Fibroblast of lung (primary cell): ENCODE measurements around the gene MRPL51. TPM values are rescaled to one million over a fixed set of nuclear protein-coding genes. Genes with fewer than 3 reads are reported as not detected.

ENCODE experiments used
- DNase-seq, 2 donors: peaks; one replicate each; pipeline versions ENCODE4 v3.0.0 to v3.0.0-alpha.2; 2010; ENCODE audit warnings: low read depth in 2 of 2
- H2AFZ ChIP-seq: 2 replicates; pipeline ENCODE4 v1.5.1; 2012; ENCODE audit warnings: low read length, control low read depth, inconsistent platforms
- H3K27ac ChIP-seq: 2 replicates; pipeline ENCODE4 v1.5.1; 2011; ENCODE audit warnings: low read length, control low read depth; ENCODE audit not compliant: insufficient read depth
- H3K27me3 ChIP-seq: 2 replicates; pipeline ENCODE4 v1.5.1; 2011; ENCODE audit warnings: mild to moderate bottlenecking, low read length; ENCODE audit not compliant: control insufficient read depth, insufficient read depth
- H3K36me3 ChIP-seq: 2 replicates; pipeline ENCODE4 v1.5.1; 2011; ENCODE audit warnings: low read length; ENCODE audit not compliant: control insufficient read depth, insufficient read depth
- H3K4me1 ChIP-seq: 2 replicates; pipeline ENCODE4 v1.5.1; 2011; ENCODE audit warnings: low read length; ENCODE audit not compliant: control insufficient read depth, insufficient read depth; ENCODE audit errors: extremely low read depth
- H3K4me2 ChIP-seq: 2 replicates; pipeline ENCODE4 v1.5.1; 2011; ENCODE audit warnings: low read length, control low read depth; ENCODE audit not compliant: insufficient read depth; ENCODE audit errors: extremely low read depth
- H3K4me3 ChIP-seq, 4 experiments: fragments of 200-600 bp in 1 of 4; sonication (generic) in 1 of 4; replicated peaks in 1 of 4; 2 replicates each; pipeline ENCODE4 v1.5.1; 2011 to 2016; ENCODE audit warnings: low read length in 4 of 4, low read depth in 3 of 4, mild to moderate bottlenecking in 3 of 4, control low read depth in 2 of 4, inconsistent platforms in 1 of 4, mixed read lengths in 1 of 4; ENCODE audit not compliant: insufficient read depth in 1 of 4; ENCODE audit errors: control extremely low read depth in 1 of 4
- H3K79me2 ChIP-seq: 2 replicates; pipeline ENCODE4 v1.5.1; 2012; ENCODE audit warnings: mild to moderate bottlenecking, low read length, inconsistent platforms; ENCODE audit not compliant: control insufficient read depth, insufficient read depth
- H3K9ac ChIP-seq: 2 replicates; pipeline ENCODE4 v1.5.1; 2011; ENCODE audit warnings: mild to moderate bottlenecking, low read length, control low read depth; ENCODE audit not compliant: insufficient read depth
- H3K9me3 ChIP-seq: 2 replicates; pipeline ENCODE4 v1.5.1; 2012; ENCODE audit warnings: low read depth, low read length; ENCODE audit not compliant: control insufficient read depth, insufficient read depth
- H4K20me1 ChIP-seq: 2 replicates; pipeline ENCODE4 v1.5.1; 2011; ENCODE audit warnings: low read length; ENCODE audit not compliant: control insufficient read depth, insufficient read depth; ENCODE audit errors: extremely low read depth
- EZH2 ChIP-seq: IDR thresholded peaks from 2 replicates; pipeline ENCODE4 v1.5.1; 2012; ENCODE audit warnings: low read length, control low read depth, mild to moderate bottlenecking; ENCODE audit errors: missing control alignments
- polyA plus RNA-seq, 2 donors: library from polyadenylated mRNA; depleted of rRNA in 1 of 2; stranded (reverse) in 1 of 2; unstranded in 1 of 2; fragments of >200 nt; gene quantifications; 2 replicates each; pipeline ENCODE4 v1.2.1, GENCODE V29; 2011 to 2012; ENCODE audit warnings: missing spikeins in 1 of 2
- total RNA-seq: library from RNA; depleted of rRNA; stranded (reverse); fragments of >200 nt; gene quantifications from 2 replicates; pipeline ENCODE4 v1.2.1, GENCODE V29; 2014
- TF ChIP-seq, protein P1 (sequence below), 2 donors: IDR thresholded peaks in 1 of 2; conservative IDR thresholded peaks in 1 of 2; 1 replicate in 1 of 2; 2 replicates in 1 of 2; pipeline ENCODE4 v1.5.1; 2011 to 2012; ENCODE audit warnings: low read length in 2 of 2, control low read depth in 1 of 2, inconsistent platforms in 1 of 2, low read depth in 1 of 2, mild to moderate bottlenecking in 1 of 2

Gene MRPL51
- total and polyA plus RNA-seq, 2 donors (not counting 1 experiment from before 2014, with no cell fraction given), result 118 to 120 TPM

DNA sequence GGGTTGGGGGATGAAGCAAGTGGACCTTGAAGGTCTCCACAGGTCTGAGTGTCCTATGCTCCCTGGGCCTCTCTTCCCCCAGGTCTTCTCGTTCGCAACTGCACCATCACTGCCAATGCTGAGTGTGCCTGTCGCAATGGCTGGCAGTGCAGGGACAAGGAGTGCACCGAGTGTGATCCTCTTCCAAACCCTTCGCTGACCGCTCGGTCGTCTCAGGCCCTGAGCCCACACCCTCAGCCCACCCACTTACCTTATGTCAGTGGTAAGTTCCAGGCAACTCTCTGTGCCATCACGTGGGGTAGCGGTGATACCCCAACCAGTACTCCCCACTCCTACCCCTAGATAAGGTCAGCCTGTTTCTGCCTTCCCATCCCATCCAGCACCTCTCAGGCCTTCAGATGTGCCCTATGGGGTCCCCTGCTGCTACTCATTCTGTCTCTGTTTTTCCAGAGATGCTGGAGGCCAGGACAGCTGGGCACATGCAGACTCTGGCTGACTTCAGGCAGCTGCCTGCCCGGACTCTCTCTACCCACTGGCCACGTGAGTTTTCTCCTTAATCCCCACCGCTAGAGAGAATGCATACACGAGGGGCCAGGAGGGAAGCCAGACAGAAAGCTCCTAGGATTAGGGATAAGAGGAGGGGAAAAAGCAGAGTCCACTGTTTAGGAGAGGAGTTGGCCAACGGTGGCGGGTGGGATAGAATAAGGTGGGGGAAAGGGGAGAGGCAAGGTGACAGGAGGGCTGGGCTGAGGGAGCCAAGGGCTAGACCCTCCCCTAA, 42.8 kb downstream of the MRPL51 start:
- H3K9ac ChIP-seq, result peak overlapping the region; percentile 61

DNA sequence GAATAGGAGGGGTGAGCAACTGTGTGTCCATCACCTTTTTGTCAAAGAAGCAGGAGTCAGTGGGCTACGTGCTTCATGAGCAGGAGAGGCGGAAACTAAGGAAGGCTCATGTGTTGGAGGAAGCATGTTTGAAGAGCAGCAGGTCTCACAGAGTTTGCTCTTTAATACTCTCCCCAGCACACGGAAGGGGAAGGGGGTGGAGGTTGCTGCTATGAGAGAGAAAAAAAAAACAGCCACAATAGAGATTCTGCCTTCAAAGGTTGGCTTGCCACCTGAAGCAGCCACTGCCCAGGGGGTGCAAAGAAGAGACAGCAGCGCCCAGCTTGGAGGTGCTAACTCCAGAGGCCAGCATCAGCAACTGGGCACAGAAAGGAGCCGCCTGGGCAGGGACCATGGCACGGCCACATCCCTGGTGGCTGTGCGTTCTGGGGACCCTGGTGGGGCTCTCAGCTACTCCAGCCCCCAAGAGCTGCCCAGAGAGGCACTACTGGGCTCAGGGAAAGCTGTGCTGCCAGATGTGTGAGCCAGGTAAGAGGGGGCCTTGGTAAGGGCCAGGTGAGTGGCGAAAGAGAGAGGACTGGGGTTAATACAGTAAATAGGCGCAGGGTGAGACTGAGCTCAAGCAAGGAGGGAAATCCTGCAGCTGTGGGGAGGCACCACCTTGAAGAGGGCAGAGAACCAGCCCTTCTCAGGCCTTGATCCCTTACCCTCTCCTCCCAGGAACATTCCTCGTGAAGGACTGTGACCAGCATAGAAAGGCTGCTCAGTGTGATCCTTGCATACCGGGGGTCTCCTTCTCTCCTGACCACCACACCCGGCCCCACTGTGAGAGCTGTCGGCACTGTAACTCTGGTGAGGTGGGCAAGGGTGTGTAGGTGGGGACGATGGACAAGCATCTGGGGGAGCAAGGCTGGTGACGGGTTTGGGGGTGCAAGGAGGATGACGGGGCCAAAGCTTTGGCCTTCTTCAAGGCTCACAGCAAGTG, 48.1 kb downstream of the MRPL51 start, which contains the start of gene CD27:
CD27 (plus strand) TSS at position 252 of the 985 bp plus-strand sequence; CDS start at position 393, 141 bp downstream.
- no peaks in the 10 kb centered on the region for H3K9me3 ChIP-seq
- H3K4me1 ChIP-seq, result no peaks in the 10 kb centered on the region
- no peaks in the 10 kb centered on the region for H3K36me3 ChIP-seq
- H4K20me1 ChIP-seq, result no peaks in the 10 kb centered on the region
- no peak within 1 kb of the TSS for H3K27ac ChIP-seq
- H3K4me3 ChIP-seq, result no peak within 1 kb of the TSS
- H3K27me3 ChIP-seq, result no peaks in the 10 kb centered on the region
- DNase-seq, result no peak
- no peak within 1 kb of the TSS for H2AFZ ChIP-seq
- H3K9ac ChIP-seq, result no peak within 1 kb of the TSS
- TF ChIP-seq, protein P1, sequence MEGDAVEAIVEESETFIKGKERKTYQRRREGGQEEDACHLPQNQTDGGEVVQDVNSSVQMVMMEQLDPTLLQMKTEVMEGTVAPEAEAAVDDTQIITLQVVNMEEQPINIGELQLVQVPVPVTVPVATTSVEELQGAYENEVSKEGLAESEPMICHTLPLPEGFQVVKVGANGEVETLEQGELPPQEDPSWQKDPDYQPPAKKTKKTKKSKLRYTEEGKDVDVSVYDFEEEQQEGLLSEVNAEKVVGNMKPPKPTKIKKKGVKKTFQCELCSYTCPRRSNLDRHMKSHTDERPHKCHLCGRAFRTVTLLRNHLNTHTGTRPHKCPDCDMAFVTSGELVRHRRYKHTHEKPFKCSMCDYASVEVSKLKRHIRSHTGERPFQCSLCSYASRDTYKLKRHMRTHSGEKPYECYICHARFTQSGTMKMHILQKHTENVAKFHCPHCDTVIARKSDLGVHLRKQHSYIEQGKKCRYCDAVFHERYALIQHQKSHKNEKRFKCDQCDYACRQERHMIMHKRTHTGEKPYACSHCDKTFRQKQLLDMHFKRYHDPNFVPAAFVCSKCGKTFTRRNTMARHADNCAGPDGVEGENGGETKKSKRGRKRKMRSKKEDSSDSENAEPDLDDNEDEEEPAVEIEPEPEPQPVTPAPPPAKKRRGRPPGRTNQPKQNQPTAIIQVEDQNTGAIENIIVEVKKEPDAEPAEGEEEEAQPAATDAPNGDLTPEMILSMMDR (conservative IDR thresholded peaks at IDR 0.05 in 1 of 2, IDR thresholded peaks at IDR 0.05 in 1 of 2; ENCODE audit: low read depth in 1 of 2, low read length in 2 of 2), result no peak
- no peak for TF ChIP-seq EZH2
- H3K79me2 ChIP-seq, result peaks cover under 1% of the 10 kb centered on the region
- no peak within 1 kb of the TSS for H3K4me2 ChIP-seq

More for the DNA sequence above, 42.8 kb downstream of the MRPL51 start:
- peaks cover 12% of the 10 kb centered on the region for H3K4me1 ChIP-seq
- H4K20me1 ChIP-seq, result no peaks in the 10 kb centered on the region
- peak overlapping the region; percentile 87 for H3K27ac ChIP-seq
- no peak for DNase-seq
- no peak for TF ChIP-seq EZH2
- TF ChIP-seq, protein P1 (conservative IDR thresholded peaks at IDR 0.05 in 1 of 2, IDR thresholded peaks at IDR 0.05 in 1 of 2; ENCODE audit: low read depth in 1 of 2, low read length in 2 of 2), result no peak
- H3K79me2 ChIP-seq, result peaks cover 10% of the 10 kb centered on the region
- H3K4me2 ChIP-seq, result peak overlapping the region; percentile 100
- no peaks in the 10 kb centered on the region for H3K36me3 ChIP-seq
- H3K9me3 ChIP-seq, result no peaks in the 10 kb centered on the region
- H2AFZ ChIP-seq, result peak overlapping the region; percentile 77
- no peaks in the 10 kb centered on the region for H3K27me3 ChIP-seq
- peak overlapping the region; percentile 60 to 81 (median 72) for H3K4me3 ChIP-seq

DNA sequence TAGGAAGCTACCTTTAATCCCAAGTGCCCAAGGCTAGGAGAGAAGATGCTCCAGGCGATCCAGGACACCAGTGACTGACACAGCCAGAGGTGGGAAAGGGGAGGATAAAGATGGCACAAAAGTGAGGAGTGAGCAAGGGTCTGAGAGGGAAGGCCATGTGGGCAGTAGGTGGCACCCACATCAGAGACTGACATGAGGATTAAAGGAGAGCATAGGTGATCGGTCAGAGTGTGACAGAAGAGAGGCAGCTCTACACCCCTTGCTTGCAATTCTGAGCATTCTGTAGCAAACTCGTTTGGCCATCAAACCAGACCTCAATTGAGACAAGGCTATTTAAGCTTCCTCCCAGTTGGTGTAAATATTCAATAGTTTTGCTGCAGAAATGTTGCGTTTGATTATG, 49.0 kb downstream of the MRPL51 start:
- H2AFZ ChIP-seq, result no peak overlapping the region
- no peaks in the 10 kb centered on the region for H3K4me1 ChIP-seq
- no peak for DNase-seq
- no peak overlapping the region for H3K9ac ChIP-seq
- no peaks in the 10 kb centered on the region for H4K20me1 ChIP-seq
- no peaks in the 10 kb centered on the region for H3K36me3 ChIP-seq
- H3K4me3 ChIP-seq, result no peak overlapping the region
- no peak overlapping the region for H3K4me2 ChIP-seq
- H3K79me2 ChIP-seq, result no peaks in the 10 kb centered on the region
- H3K9me3 ChIP-seq, result no peaks in the 10 kb centered on the region
- TF ChIP-seq, protein P1 (conservative IDR thresholded peaks at IDR 0.05 in 1 of 2, IDR thresholded peaks at IDR 0.05 in 1 of 2; ENCODE audit: low read depth in 1 of 2, low read length in 2 of 2), result no peak
- no peak for TF ChIP-seq EZH2
- H3K27me3 ChIP-seq, result no peaks in the 10 kb centered on the region
- H3K27ac ChIP-seq, result no peak overlapping the region
